Ureter (tissue), 1 donor: Measurements from ENCODE around the gene ZNF646. TPM values are rescaled to one million over a fixed set of nuclear protein-coding genes. Genes with fewer than 3 reads are reported as not detected.
A peak's percentile ranks its signal among the peaks of the same experiment; 100 is the strongest.

Experiments used
- DNase-seq: peaks from one replicate; pipeline ENCODE4 v3.0.0-alpha.2; 2020; ENCODE audit warnings: low spot score
- total RNA-seq: library from RNA; stranded (reverse); gene quantifications from one replicate; pipeline ENCODE4 v1.2.4, GENCODE V29; 2023
- donor health status: DM: yes; HTN: yes; CAD: no.

ZNF646 gene, protein sequence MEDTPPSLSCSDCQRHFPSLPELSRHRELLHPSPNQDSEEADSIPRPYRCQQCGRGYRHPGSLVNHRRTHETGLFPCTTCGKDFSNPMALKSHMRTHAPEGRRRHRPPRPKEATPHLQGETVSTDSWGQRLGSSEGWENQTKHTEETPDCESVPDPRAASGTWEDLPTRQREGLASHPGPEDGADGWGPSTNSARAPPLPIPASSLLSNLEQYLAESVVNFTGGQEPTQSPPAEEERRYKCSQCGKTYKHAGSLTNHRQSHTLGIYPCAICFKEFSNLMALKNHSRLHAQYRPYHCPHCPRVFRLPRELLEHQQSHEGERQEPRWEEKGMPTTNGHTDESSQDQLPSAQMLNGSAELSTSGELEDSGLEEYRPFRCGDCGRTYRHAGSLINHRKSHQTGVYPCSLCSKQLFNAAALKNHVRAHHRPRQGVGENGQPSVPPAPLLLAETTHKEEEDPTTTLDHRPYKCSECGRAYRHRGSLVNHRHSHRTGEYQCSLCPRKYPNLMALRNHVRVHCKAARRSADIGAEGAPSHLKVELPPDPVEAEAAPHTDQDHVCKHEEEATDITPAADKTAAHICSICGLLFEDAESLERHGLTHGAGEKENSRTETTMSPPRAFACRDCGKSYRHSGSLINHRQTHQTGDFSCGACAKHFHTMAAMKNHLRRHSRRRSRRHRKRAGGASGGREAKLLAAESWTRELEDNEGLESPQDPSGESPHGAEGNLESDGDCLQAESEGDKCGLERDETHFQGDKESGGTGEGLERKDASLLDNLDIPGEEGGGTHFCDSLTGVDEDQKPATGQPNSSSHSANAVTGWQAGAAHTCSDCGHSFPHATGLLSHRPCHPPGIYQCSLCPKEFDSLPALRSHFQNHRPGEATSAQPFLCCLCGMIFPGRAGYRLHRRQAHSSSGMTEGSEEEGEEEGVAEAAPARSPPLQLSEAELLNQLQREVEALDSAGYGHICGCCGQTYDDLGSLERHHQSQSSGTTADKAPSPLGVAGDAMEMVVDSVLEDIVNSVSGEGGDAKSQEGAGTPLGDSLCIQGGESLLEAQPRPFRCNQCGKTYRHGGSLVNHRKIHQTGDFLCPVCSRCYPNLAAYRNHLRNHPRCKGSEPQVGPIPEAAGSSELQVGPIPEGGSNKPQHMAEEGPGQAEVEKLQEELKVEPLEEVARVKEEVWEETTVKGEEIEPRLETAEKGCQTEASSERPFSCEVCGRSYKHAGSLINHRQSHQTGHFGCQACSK (N-terminal part only)
- 18.3 TPM for total RNA-seq

GRCh38 chr16:31073970-31074813 is at the start of gene ZNF646, which contains the start of gene ZNF668:
ZNF646 (plus strand) TSS chr16:31074422; CDS start chr16:31076325, 1,903 bp downstream.
ZNF668 (minus strand) TSS chr16:31074240; CDS start chr16:31064459, 9,781 bp downstream.
- peak; percentile 99 for DNase-seq

DNA sequence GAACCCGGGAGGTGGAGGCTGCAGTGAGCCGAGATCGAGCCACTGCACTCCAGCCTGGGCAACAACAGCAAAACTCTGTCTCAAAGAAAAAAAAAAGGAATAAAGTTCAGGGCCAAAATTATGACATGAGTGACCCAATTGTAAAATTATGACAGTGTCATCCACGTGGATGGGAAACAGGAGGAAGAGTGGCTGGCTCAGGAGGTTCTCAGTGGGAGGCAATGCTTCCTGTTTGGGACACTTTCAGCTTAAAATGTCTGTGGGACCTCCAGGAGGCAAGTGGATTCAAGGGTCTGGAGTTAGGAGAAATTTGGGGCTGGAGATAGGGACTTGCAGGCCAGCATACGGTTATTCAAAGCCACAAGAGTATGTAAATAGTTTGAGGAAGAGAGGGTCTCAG is 48.9 kb upstream of the ZNF646 start:
- no peak for DNase-seq

DNA sequence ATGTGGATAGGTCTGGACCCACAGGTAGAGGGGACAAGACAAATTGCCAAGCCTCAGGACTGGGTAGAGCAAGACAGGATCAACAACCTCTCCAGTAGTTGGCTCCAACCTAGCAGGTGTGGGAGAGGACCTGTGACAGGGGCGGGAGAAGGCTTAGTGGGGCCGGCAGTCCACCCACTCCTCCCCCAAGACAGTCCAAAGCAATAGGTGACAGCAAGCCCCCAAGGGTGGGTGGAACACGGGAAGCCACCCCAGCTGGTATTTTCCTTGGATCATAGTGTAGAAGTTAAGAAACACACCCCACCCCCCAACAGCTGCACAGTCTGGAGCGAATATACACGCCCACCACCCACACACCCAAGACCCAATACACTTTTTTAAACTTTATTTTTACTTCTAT is 45.0 kb upstream of the ZNF646 start:
- DNase-seq: no peak

DNA sequence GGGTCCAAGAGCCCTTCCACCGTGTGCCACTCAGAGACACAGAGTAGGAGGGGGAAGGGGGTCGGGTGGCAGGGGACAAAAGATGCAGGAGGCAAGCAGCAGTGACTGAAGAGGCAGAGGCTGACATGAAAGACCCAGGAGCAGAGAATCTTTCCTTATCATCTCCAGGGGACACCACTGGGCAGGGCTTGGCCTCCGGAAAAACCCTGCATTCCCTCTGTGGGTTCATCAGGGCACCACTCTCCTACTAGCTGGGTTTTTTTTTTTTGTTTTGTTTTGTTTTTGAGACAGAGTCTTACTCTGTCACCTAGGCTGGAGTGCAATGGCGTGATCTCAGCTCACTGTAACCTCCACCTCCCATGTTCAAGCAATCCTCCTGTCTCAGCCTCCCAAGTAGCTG is 42.9 kb upstream of the ZNF646 start:
- no peak for DNase-seq

- peak; percentile 98 for DNase-seq
Observed at GRCh38 chr16:31032736-31033708, 41.2 kb upstream of the ZNF646 start, which contains the start of gene STX4. STX4 (plus strand) TSS chr16:31033558; CDS start chr16:31033806, 248 bp downstream.

- peak; percentile 93 for DNase-seq
Observed at GRCh38 chr16:31033709-31034492, 40.3 kb upstream of the ZNF646 start.

DNA sequence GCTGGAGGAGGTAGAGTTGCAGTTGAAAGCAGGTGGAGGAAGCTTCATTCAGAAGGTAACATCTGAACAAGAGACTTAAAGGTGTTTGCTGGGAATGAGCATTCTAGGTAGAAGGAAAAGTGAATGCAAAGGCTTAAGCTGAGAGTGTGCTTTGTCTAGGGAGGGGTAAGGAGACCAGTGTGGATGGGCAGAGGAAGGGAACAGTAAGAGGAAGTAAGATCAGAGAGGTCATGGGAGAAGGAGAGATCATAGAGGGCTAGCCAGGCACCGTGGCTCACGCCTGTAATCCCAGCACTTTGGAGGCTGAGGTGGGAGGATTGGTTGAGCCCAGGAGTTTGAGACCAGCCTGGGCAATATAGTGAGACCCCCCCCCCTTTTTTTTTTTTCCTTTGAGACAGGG is 37.5 kb upstream of the ZNF646 start:
- no peak for DNase-seq

DNA sequence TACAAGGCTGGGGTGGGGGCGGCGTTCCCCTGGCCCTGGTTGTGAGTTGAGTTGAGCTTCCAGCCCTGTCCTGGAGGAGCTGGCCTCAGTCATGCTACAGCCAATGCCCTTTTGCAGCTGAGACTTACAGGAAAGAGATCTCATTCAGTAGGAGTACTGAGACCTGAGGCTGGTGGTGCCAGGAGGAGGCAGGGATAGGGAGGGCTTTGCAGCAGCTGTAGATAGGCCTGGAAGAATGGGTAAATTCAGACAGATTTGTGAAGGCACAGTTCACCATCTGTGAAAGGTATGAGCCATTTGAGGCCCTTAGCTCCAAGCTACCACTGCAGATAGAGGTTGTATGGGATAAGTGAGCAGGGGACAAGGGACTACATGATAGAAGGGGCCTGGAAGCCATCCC is 35.2 kb upstream of the ZNF646 start:
- no peak for DNase-seq

DNA sequence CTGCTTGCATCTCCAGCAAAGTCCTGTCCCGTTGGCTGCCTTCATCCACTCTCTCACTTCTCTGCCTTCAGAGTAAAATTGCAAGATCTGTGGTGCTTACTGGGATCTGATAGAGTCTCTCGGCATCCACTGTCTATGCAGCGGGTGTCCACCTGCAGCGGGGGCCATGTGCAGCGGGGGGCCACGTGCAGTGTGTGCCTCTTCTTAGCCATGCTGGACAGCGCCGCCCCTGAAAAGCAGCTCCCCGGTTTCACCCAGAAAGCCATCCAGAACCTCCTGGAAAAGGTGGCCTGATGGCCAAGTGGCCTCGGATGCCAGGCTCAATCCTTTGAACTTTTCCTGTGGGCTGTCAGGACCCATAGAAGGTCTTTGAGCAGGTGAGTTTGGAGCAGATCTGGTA is 31.4 kb upstream of the ZNF646 start:
- no peak for DNase-seq

DNA sequence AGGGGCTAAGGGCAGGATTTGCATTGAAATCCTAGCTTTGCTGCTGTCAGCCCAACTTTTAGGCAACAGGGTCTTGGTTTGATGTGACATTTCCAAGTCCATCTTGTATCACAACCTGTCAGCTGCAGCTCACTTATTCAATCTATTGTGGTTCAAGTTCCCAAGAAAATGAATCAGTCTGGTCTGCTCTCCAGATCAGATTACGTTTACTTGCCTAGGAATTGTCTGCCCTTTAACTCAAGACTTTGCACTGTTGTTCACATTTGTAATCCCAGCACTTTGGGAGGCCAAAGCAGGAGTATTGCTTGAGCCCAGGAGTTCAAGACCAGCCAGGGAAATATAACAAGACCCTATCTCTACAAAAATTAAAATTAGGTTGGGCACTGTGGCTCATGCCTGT is 30.9 kb upstream of the ZNF646 start:
- DNase-seq: no peak

- no peak for DNase-seq
Observed at GRCh38 chr16:31043898-31044481, 30.2 kb upstream of the ZNF646 start.

DNA sequence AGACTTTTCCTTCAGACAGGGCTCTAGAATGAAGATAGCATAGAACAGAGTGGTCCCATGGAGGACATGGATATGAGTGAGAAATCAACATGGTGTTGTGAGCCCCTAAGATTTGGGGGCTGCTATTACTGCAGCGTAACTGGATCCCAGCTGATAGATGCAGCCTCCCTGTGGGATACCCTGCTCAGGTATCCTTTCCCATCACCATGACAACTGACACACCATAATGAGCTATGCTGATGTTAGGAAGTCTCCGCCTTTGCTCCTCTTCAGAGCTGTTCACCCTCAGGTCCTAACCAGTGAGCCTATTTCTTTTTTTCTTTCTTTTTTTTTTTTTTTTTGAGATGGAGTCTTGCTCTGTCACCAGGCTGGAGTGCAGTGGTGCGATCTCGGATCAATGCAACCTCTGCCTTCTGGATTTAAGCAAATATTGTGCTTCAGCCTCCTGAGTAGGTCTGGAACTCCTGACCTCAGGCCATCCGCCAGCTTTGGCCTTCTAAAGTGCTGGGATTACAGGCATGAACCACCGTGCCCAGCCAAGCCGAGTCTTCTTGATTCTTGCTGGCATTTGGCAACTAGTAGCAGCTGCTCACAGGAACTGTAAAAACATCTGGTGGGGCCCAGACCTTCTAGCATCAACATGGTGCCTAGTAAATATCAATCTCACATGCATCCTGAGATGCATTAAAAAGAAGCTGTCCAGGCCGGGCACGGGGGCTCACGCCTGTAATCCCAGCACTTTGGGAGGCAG is 23.8 kb upstream of the ZNF646 start:
- DNase-seq: no peak

GRCh38 chr16:31052114-31052513 is 22.1 kb upstream of the ZNF646 start:
- DNase-seq: no peak

DNA sequence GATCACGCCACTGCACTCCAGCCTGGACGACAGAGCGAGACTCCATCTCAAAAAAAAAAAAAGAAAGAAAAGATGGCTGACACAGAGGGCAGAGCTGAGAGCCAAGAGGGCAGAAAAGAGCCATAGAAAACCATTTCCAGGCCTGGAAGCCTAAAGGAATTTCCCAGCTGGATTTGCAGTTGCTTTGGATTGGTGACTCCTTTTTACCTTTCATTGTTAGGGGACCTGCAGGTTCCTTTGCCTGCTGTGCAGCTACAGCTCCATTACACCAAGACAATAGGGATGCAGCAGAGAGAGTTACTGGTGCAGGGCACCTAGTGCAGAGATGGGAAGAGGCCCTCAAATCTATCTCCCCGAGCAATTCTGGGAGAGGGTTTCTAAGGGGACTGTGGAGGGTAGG is 18.6 kb upstream of the ZNF646 start:
- no peak for DNase-seq

- no peak for DNase-seq
Observed at GRCh38 chr16:31061126-31061812, 13.0 kb upstream of the ZNF646 start.

DNA sequence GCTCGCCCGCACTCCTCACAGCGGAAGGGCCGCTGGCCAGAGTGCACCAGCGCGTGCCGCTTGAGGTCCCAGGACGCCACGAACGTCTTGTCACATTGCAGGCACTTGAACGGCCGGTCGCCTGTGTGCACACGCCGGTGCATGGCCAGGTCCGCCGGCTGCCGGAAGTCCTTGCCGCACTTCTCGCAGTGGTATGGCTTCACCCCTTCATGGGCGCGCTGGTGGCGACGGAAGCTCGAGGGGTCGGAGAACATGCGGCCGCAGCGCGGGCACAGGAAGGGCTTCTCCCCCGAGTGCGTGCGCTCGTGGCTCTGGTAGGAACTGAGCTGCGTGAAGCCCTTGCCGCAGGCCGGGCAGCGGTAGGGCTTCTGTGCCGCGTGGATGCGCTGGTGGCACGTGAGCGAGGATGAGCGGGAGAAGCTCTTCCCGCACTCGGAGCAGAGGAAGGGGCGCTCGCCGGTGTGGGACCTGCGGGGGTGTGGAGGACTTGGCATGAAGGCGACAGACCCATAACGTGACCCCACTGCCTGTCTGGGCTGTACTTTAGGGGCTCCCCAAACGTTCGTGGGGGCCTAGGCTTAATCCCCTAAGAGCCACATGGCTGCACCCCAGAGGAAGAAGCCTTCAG is 12.3 kb upstream of the ZNF646 start:
- DNase-seq: no peak

- DNase-seq: no peak
Observed at GRCh38 chr16:31063495-31063842, 10.8 kb upstream of the ZNF646 start.
